WERI-Rb-1 (cell line): ENCODE measurements around the gene TM9SF3.
"Not testable (repeated sequence)": the region's sequence is repeated elsewhere in the genome, so short reads cannot be mapped to it uniquely, and the experiment has no call there.

Experiments used
- DNase-seq: peaks from one replicate; pipeline ENCODE4 v3.0.0-alpha.2; 2020
- H3K27ac ChIP-seq: fragments of 250-450 bp; sonication (Bioruptor Pico); 2 replicates; pipeline ENCODE4 v1.5.1; 2020; ENCODE audit warnings: mild to moderate bottlenecking, moderate library complexity
- H3K27me3 ChIP-seq: fragments of 250-450 bp; sonication (Bioruptor Pico); 2 replicates; pipeline ENCODE4 v1.5.1; 2021; ENCODE audit warnings: mild to moderate bottlenecking, low read depth, moderate library complexity; ENCODE audit not compliant: insufficient read depth, severe bottlenecking
- H3K36me3 ChIP-seq: fragments of 250-450 bp; sonication (Bioruptor Pico); 2 replicates; pipeline ENCODE4 v1.5.1; 2020; ENCODE audit warnings: mild to moderate bottlenecking, moderate library complexity
- H3K4me3 ChIP-seq: 2 replicates; pipeline ENCODE4 v1.5.1; 2011; ENCODE audit warnings: low read depth, mild to moderate bottlenecking, control low read depth, low read length
- H3K9me3 ChIP-seq: fragments of 250-450 bp; sonication (Bioruptor Pico); 2 replicates; pipeline ENCODE4 v1.5.1; 2021; ENCODE audit warnings: mild to moderate bottlenecking, moderate library complexity; ENCODE audit not compliant: severe bottlenecking
- CTCF ChIP-seq: IDR thresholded peaks from 2 replicates; pipeline ENCODE4 v1.5.1; 2011; ENCODE audit warnings: low read depth, mild to moderate bottlenecking, control low read depth, inconsistent platforms, low read length

The TM9SF3 gene

GRCh38 chr10:96578633-96579032, 8.2 kb downstream of the TM9SF3 start:
- no peak for TF ChIP-seq CTCF
- DNase-seq, result no peak
- H3K4me3 ChIP-seq, result no peak overlapping the region
- H3K27ac ChIP-seq, result no peak overlapping the region
- peaks cover 19% of the 10 kb centered on the region for H3K36me3 ChIP-seq
- no peaks in the 10 kb centered on the region for H3K27me3 ChIP-seq
- H3K9me3 ChIP-seq, result no peaks in the 10 kb centered on the region

- no peak overlapping the region for H3K27ac ChIP-seq
- peaks cover 17% of the 10 kb centered on the region for H3K36me3 ChIP-seq
- no peaks in the 10 kb centered on the region for H3K9me3 ChIP-seq
- TF ChIP-seq CTCF, result no peak
- no peak for DNase-seq
- H3K27me3 ChIP-seq, result no peaks in the 10 kb centered on the region
- H3K4me3 ChIP-seq, result no peak overlapping the region
Measured at GRCh38 chr10:96578022-96578421, 8.8 kb downstream of the TM9SF3 start.

GRCh38 chr10:96577069-96577468, 9.7 kb downstream of the TM9SF3 start:
- peaks cover 17% of the 10 kb centered on the region for H3K36me3 ChIP-seq
- no peak for TF ChIP-seq CTCF
- H3K27ac ChIP-seq, result no peak overlapping the region
- H3K27me3 ChIP-seq, result no peaks in the 10 kb centered on the region
- H3K4me3 ChIP-seq, result no peak overlapping the region
- H3K9me3 ChIP-seq, result no peaks in the 10 kb centered on the region
- DNase-seq, result no peak

- no peak for TF ChIP-seq CTCF
- Histone ChIP-seq H3K9me3 (no peaks in the 10 kb centered on the region), H3K4me3 (no peak overlapping the region), H3K27me3 (no peaks in the 10 kb centered on the region), H3K36me3 (peaks cover 17% of the 10 kb centered on the region), H3K27ac (no peak overlapping the region)
- no peak for DNase-seq
Measured at GRCh38 chr10:96576277-96576980, 10.4 kb downstream of the TM9SF3 start.

GRCh38 chr10:96574564-96574963, 12.2 kb downstream of the TM9SF3 start:
- not testable (repeated sequence) for DNase-seq, H3K27me3 ChIP-seq, H3K9me3 ChIP-seq, H3K4me3 ChIP-seq, H3K27ac ChIP-seq
- peaks cover 25% of the 10 kb centered on the region for H3K36me3 ChIP-seq

- DNase-seq, result no peak
- peaks cover 27% of the 10 kb centered on the region for H3K36me3 ChIP-seq
- no peak overlapping the region for H3K27ac ChIP-seq
- no peak for TF ChIP-seq CTCF
- no peaks in the 10 kb centered on the region for H3K27me3 ChIP-seq
- no peaks in the 10 kb centered on the region for H3K9me3 ChIP-seq
- H3K4me3 ChIP-seq, result no peak overlapping the region
Measured at GRCh38 chr10:96573036-96573435, 13.8 kb downstream of the TM9SF3 start.
